HG03354 (cell line): ENCODE results near the gene DCAF8L2.
"Not testable (repeated sequence)": the region's sequence is repeated elsewhere in the genome, so short reads cannot be mapped to it uniquely, and the experiment has no call there.

ENCODE experiments used
- ATAC-seq: cut with Tn5 transposase; IDR thresholded peaks from one replicate; pipeline ENCODE4 v1.9.1; 2021; ENCODE audit warnings: mild to moderate bottlenecking; ENCODE audit not compliant: unreplicated experiment, poor library complexity, severe bottlenecking

Gene DCAF8L2

DNA sequence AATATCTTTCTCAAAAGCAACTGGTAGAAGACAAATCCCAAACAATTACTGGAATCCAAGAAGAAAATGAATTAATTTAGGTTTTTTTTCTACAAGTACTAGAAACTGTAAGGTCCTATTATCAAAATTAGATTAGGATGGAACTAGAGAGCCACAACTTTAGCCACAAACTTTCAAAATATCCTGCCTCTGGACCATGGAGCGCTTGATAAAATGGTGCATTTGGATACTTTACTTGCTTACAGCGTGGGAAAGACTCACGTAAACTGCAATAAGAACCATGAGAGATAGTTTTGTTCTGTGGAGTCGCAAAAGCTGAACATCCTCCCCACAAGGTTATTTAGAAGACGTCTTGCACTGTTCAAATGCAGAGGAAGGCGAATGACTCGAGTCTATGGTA is at the start of gene DCAF8L2:
TSS of gene DCAF8L2 (plus strand) at position 301 of the 400 bp plus-strand sequence. CDS start 156,552 bp downstream, outside the sequence.
- no peak for ATAC-seq

DNA sequence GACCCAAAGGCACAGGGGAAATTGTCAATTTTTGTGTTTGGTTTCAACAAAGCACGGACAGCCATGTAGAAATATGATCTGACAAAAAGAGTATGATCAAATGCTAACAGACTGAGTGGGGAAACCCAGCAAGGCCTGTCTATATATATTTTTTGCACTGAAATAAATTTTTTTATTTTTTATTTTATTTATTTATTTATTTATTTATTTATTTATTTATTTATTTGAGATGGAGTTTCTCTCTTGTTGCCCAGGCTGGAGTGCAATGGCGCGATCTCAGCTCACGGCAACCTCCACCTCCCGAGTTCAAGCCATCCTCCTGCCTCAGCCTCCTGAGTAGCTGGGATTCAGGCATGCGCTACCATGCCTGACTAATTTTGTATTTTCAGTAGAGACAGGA is 49.0 kb upstream of the DCAF8L2 start:
- not testable (repeated sequence) for ATAC-seq

DNA sequence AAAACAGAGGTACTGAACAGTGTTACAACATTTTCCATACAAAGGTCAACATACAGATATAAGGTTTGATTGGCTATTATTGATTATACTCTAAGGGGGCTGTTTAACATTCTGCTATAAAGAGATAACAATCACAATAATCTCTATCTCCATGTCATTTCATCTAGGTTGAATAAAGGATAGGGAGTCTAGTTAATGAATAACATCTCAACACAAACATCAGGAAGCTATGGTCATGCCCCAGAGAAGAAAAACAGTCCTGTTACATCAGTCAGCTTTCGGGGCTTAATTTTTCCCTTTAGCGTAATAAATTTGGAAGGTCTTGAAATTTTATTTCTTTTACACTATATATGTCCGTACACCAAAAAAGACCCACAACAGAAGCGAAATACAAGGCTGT is 41.5 kb upstream of the DCAF8L2 start:
- ATAC-seq = no peak

DNA sequence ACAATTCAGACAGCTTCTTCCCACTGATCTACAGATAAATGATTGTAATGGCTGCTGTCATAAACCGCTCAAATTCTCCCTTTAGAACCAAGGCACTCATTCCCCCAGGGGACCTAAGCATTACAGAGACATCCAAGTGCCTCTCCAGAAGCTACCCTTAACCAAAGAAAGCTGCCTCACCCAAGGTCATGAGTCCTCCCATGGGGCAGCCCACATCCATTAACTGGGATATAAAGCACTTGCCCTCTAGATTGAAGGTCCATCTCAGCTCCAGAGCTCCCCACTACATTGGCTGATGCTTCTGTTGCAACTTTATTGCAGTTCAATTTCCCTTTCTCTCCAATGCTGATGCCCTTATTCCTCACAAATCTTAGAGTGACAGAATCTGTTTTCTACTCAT is 40.5 kb upstream of the DCAF8L2 start:
- ATAC-seq = no peak

- no peak for ATAC-seq
Measured at GRCh38 chrX:27555514-27555913, 34.6 kb upstream of the DCAF8L2 start.

- no peak for ATAC-seq
Measured at GRCh38 chrX:27565992-27566391, 24.2 kb upstream of the DCAF8L2 start.

GRCh38 chrX:27571164-27571563 is 19.0 kb upstream of the DCAF8L2 start:
- no peak for ATAC-seq

DNA sequence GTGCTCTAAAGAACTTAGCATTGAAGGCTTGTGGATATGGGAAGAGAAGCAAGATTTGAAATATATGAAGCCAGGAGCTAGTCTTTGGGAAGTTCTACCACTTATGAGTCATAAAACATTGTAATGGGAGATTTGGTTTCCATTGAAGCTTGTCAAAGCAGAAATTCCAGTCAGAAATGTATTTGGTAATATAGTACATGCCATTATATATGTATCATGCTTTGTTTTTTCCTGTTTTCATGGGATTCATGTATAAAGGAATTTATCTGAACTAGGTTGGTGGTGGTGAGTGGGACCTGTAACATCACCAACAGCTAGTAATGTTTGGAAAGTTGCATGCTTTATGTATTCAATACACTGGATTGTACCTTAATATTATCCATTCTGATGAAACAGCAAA is 14.6 kb upstream of the DCAF8L2 start:
- no peak for ATAC-seq

GRCh38 chrX:27583976-27584375 is 6.2 kb upstream of the DCAF8L2 start:
- ATAC-seq = no peak

- ATAC-seq = no peak
Measured at GRCh38 chrX:27591938-27592337, 1.8 kb downstream of the DCAF8L2 start.

- no peak for ATAC-seq
Measured at GRCh38 chrX:27597508-27597907, 7.4 kb downstream of the DCAF8L2 start.

DNA sequence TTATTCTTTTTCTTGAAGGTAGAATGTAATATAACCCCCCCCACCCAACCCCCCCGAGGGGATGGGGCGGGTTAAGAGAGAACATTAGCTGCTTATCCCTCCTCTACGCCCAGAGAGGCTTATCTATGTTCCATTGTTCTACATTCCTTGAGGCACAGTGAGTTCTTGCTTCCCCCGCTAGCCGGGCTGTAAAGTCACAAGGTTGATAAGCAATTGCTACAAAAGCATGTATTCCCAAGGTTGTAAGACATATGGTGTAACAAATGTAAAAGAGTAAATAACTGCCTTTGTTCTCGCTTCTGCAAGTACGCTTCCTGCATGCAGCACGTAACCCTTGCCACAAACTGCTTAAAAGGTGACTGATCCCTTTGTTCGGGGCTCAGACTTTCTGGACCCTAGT is 8.2 kb downstream of the DCAF8L2 start:
- no peak for ATAC-seq

- no peak for ATAC-seq
Measured at GRCh38 chrX:27599928-27600327, 9.8 kb downstream of the DCAF8L2 start.

- no peak for ATAC-seq
Measured at GRCh38 chrX:27600686-27601085, 10.5 kb downstream of the DCAF8L2 start.

- no peak for ATAC-seq
Measured at GRCh38 chrX:27608671-27609070, 18.5 kb downstream of the DCAF8L2 start.

DNA sequence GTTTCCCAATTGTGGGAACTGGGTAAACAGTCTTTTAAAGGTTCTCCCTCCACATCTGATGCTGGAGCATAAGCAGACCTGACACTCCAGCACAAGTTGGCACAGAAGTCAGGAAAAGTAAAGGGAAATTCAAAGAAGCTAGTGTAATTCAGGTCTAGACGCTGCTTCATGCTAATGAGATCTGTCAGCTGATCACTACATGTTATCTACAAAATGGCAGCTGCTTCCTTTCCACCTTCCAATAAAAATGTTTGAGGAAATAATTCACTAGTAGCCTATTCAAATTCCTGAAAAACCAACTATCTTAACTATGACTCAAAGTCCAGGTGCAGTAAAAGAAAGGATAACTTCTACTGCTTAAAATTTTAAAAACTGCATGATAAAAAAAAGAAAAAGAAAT is 29.3 kb downstream of the DCAF8L2 start:
- no peak for ATAC-seq

GRCh38 chrX:27619975-27620374 is 29.8 kb downstream of the DCAF8L2 start:
- peak; percentile 63 for ATAC-seq

DNA sequence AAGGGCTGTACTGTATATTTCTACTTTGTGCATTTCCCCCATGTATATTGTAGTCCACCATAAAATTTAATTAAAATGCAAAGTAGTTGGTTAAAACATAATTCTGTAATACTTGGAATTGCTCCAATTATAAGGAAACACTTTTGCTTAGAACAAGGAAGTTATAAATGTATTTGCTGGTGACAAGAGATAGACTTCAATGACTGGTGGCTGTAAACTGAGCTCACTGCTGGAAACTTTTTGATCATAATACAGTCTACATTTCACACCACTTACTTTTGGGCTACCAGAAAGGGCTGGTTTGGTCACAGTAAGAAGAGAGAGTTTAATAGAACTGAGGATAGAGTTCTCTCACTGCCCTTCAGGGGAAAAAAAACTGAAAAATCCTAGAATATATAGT is 32.7 kb downstream of the DCAF8L2 start:
- no peak for ATAC-seq

- ATAC-seq = no peak
Measured at GRCh38 chrX:27626066-27626465, 35.9 kb downstream of the DCAF8L2 start.

DNA sequence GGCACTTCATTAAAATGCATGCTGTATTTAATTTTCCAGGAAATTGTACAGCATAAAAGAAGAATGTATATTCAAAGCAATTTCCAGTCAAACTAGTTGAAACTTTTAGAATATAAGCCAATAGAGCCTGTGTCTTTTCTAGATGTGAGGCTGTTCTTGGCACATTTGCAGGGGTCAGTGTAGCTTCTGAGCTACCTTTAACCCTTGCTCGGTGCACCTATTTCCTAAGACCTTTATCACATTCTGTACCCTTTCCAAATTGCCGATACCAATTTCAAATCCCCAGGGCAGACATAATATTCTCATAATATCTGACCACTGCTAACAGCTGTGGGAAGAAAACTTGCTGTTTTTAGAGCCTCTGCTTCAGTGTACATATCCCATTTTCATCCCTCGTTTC is 43.2 kb downstream of the DCAF8L2 start:
- ATAC-seq = no peak

DNA sequence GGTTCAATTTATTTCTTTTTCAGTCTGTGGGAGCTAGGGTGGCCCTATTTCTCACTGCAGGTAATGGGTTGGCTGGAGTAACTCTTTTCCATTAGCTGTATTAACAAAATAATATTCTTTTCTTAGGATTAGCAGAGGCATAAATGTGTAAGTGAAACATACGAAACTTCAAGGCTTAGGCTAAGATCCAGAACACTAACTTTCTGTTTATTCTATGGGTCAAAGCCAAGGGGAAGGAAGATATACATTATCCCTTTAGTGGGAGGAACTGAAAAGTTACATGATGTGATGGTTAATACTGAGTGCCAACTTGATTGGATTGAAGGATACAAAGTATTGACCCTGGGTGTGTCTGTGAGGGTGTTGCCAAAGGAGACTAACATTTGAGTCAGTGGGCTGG is 66.4 kb downstream of the DCAF8L2 start:
- ATAC-seq = no peak

- no peak for ATAC-seq
Measured at GRCh38 chrX:27660878-27661277, 70.7 kb downstream of the DCAF8L2 start.

DNA sequence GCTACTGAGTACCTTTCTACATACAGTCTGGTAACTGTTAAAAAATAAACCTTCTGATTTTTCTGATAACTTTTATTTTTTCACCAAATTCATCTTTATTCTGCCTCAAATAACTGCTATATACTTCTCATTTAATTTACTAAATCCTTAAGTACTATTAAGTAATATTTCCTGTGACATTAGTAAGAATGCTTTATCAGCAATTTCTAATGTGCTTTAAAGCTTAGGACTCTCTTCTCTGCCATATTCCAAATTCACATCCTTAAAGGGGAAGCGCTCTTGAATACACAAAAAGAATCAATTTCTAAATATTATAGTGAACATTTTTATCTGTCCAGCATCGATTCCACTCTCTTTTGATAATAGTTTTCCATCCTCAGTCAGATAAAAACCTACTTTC is 81.1 kb downstream of the DCAF8L2 start:
- ATAC-seq = no peak
